Adrenal gland (tissue), 12 donors: ENCODE results near the gene SWI5. TPM values are rescaled to one million over a fixed set of nuclear protein-coding genes. Genes with fewer than 3 reads are reported as not detected.

ENCODE experiments used
- DNase-seq, 7 donors: peaks; one replicate each; pipeline ENCODE4 v3.0.0-alpha.2; 2019 to 2020
- H3K27ac ChIP-seq, 5 donors: fragments of 200-600 bp; sonication (generic) in 4 of 5; 1 replicate in 3 of 5; 2 replicates in 2 of 5; pipeline versions ENCODE4 v1.5.1 to v1.8.0; 2016 to 2020; ENCODE audit warnings: mild to moderate bottlenecking in 1 of 5
- H3K27me3 ChIP-seq: fragments of 200-600 bp; 2 replicates; pipeline ENCODE4 v1.8.0; 2021
- H3K36me3 ChIP-seq, 2 donors: fragments of 200-600 bp; replicated peaks in 1 of 2; 1 replicate in 1 of 2; 2 replicates in 1 of 2; pipeline versions ENCODE4 v1.5.1 to v1.8.0; 2018 to 2022
- H3K4me1 ChIP-seq, 2 donors: fragments of 200-600 bp; replicated peaks in 1 of 2; 1 replicate in 1 of 2; 2 replicates in 1 of 2; pipeline versions ENCODE4 v1.5.1 to v1.8.0; 2018 to 2021
- H3K4me3 ChIP-seq, 4 donors: fragments of 200-600 bp; sonication (generic) in 3 of 4; one replicate each; pipeline ENCODE4 v1.5.1; 2016 to 2018
- H3K9me3 ChIP-seq, 3 donors: fragments of 200-600 bp; sonication (generic) in 1 of 3; replicated peaks in 1 of 3; 1 replicate in 2 of 3; 2 replicates in 1 of 3; pipeline versions ENCODE4 v1.5.1 to v1.8.0; 2016 to 2021
- POLR2A ChIP-seq, 2 donors: fragments of 450-650 bp; IDR thresholded peaks; one replicate each; pipeline ENCODE4 v1.6.1; 2017; ENCODE audit warnings: antibody characterized with exemption in 2 of 2, mild to moderate bottlenecking in 2 of 2, moderate library complexity in 1 of 2
- WGBS, 4 donors: extraction: QIAGEN DNeasy Blood & Tissue Kit in 2 of 4; methylation state at CpG; one replicate each; pipeline versions ENCODE4 v1.1.5 to v1.1.7; 2013 to 2017; 5-methylcytosine and 5-hydroxymethylcytosine counted together
- intact Hi-C, 2 donors: fragments of 100-400 bp; cut with DNase I; formaldehyde crosslinking; loops; one replicate each; pipeline versions ENCODE4 v1.14.1 to v1.15.0; 2022 to 2023
- polyA plus RNA-seq, 3 donors: library from polyadenylated mRNA; stranded (reverse); fragments of 200-250 nt in 2 of 3; fragments of 350-450 nt in 1 of 3; fragmentation: Illumina TruSeq in 1 of 3; extraction: RNeasy Lipid Tissue Mini Kit (QIAGEN cat#74804) in 1 of 3; gene quantifications; one replicate each; pipeline ENCODE4 v1.2.3, GENCODE V29; 2013 to 2014
- total RNA-seq, 9 donors: library from RNA; depleted of rRNA in 4 of 9; stranded (reverse); fragments of >200 nt in 4 of 9; fragments of 120-200 nt in 1 of 9; fragmentation: NEBNext Ultra II Directional in 1 of 9; extraction: Animal tissue kit (Norgen Biotek cat#: 25700) in 1 of 9; gene quantifications; one replicate each; pipeline versions ENCODE4 v1.1.0 to v1.2.4, GENCODE V29; 2013 to 2023
- TF ChIP-seq, protein P1 (sequence below), 6 experiments: fragments of 450-650 bp in 4 of 6; fragments of 200-600 bp in 2 of 6; sonication (generic) in 1 of 6; IDR thresholded peaks; 1 replicate in 5 of 6; 2 replicates in 1 of 6; pipeline versions ENCODE4 v1.5.1 to v1.8.0; 2016 to 2021; ENCODE audit warnings: antibody characterized with exemption in 6 of 6, mild to moderate bottlenecking in 2 of 6, moderate library complexity in 1 of 6
- donor health status: healthy with polysubstance abuse.
- donor health status: Bipolar disorder and iron deficiency.
- donor health status: DM: yes; HTN: yes; CAD: no.
- donor health status: DM: no; HTN: no; CAD: no.
- donor health status: DM: no; HTN: no; CAD: no.
- donor health status: DM: yes; HTN: yes; CAD: no.

Gene SWI5
- total and polyA plus RNA-seq, 12 donors = 17.7 to 58.9 (median 26.4) TPM

DNA sequence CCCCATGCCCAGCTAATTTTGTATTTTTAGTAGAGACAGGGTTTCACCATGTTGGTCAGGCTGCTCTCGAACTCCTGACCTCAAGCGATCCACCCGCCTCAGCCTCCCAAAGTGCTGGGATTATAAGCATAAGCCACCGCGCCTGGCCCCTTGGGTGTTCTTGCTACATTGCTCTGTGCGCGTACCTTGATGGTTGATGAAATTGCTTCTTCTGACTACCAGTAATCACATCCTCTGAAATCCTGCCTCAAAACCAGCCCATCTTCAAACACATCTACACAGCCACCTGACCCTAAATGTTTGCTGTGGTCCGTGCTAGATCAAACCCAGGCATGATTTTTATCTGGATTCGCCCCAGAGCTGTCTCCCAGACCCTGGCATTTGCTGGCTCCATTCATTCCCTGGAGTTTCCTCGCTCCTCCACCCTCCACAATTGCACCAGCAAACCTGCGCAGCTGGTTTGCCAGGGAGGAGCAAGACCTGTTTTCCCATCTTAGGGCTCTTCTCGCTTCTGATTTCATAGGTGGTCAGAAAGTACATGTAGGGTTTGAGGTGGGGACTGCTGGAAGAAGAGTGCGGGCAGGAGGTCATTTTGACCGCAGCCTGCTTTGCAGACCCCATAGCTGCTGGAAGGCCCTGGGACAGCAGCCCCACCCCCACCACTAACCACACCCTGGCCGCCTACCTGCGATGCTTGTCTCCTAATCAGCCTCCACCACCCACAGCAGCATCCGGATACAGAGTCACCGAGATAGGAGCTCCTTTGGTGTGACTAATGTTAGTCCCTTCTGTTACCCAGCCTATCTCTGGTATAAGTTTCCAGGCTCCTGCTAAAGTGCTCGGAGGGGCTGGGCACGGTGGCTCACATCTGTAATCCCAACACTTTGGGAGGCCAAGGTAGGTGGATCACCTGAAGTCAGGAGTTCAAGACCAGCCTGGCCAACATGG lies 22.7 kb downstream of the SWI5 start:
- Histone ChIP-seq H3K27me3 (no peaks in the 10 kb centered on the region), H3K4me1 (no peaks in the 10 kb centered on the region), H3K36me3 (no peaks in the 10 kb centered on the region), H3K9me3 (no peaks in the 10 kb centered on the region), H3K4me3 (no peak overlapping the region), H3K27ac (no peak overlapping the region)
- TF ChIP-seq POLR2A (IDR thresholded peaks at IDR 0.05) = no peak
- TF ChIP-seq, protein P1, sequence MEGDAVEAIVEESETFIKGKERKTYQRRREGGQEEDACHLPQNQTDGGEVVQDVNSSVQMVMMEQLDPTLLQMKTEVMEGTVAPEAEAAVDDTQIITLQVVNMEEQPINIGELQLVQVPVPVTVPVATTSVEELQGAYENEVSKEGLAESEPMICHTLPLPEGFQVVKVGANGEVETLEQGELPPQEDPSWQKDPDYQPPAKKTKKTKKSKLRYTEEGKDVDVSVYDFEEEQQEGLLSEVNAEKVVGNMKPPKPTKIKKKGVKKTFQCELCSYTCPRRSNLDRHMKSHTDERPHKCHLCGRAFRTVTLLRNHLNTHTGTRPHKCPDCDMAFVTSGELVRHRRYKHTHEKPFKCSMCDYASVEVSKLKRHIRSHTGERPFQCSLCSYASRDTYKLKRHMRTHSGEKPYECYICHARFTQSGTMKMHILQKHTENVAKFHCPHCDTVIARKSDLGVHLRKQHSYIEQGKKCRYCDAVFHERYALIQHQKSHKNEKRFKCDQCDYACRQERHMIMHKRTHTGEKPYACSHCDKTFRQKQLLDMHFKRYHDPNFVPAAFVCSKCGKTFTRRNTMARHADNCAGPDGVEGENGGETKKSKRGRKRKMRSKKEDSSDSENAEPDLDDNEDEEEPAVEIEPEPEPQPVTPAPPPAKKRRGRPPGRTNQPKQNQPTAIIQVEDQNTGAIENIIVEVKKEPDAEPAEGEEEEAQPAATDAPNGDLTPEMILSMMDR (IDR thresholded peaks at IDR 0.05) = no peak
- WGBS, 4 donors = 92 to 93% (median 93%) methylated on average over 18 to 20 of the region's 20 CpGs
- intact Hi-C loops = loop anchor here in 1 of 2 donors (10.0 kb wide), 1 partner anchor 46 kb away; the partner anchor contains the start of gene SLC27A4
- DNase-seq = no peak

DNA sequence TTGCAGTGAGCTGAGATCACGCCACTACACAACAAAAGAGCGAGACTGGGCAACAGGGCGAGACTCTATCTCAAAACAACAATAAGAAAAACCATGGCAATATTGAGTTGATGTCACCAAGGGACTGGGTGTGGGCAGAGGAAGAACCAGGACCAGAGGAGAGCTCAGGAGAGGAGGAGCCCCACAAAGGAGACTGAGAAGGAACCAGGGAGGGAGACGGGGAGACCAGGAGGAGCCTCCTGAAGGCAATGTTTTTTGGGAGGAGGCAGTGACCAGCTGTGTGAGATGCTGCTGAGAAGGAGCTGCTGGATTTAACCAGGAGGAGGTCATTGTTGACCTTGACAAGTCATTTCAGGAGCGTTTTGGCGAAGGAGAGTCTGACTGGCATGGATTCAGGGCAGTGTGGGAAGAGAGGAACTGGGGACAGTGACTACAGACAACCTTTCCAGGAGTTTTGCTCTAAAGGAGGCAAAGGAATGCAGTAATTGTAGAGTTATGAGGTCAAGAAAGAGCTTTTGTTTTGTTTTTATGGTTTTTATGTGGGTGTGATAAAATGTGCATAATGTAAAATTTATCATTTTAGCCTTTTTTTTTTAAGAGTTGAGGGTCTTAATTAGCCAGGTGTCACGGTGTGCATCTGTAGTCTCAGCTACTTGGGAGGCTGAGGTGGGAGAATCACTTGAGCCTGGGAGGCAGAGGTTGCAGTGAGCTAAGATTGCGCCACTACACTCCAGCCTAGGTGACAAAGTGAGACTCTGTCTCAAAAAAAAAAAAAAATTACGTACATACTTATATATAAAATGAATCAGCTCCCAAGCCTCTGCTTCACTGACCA lies 28.3 kb downstream of the SWI5 start:
- no peaks in the 10 kb centered on the region for H3K9me3 ChIP-seq
- DNase-seq = peak in 6 of 7 donors; percentile 53 to 82 (median 61)
- no peak overlapping the region for H3K4me3 ChIP-seq
- peak overlapping the region in 1 of 5 donors; percentile 7 for H3K27ac ChIP-seq
- 69 to 78% (median 74%) methylated on average over 9 of the region's 9 CpGs for WGBS, 4 donors
- H3K36me3 ChIP-seq = peaks cover 0 to 3% of the 10 kb centered on the region in 2 donors
- TF ChIP-seq, protein P1 (IDR thresholded peaks at IDR 0.05) = no peak
- TF ChIP-seq POLR2A (IDR thresholded peaks at IDR 0.05) = no peak
- H3K27me3 ChIP-seq = no peaks in the 10 kb centered on the region
- intact Hi-C loops = no loop called here
- H3K4me1 ChIP-seq = peaks cover 0 to 10% of the 10 kb centered on the region in 2 donors

DNA sequence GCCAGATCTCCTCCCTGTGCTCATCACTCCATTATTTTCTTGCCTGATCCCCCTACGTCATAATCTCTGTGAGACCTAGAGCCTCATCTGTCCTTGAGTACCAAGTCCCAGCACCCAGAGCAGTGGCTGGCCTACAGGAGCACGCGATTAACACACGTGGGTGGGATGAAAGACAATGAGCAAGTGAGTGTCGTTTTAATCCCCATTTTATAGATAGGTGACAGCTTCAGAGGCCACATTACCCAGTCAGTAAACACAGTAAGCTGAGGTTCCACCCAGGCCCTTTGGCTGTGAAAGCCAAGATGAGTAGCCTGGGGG lies 28.9 kb downstream of the SWI5 start:
- intact Hi-C loops = no loop called here
- Histone ChIP-seq H3K36me3 (peaks cover 0 to 9% of the 10 kb centered on the region in 2 donors), H3K9me3 (no peaks in the 10 kb centered on the region), H3K27ac (no peak overlapping the region), H3K27me3 (no peaks in the 10 kb centered on the region), H3K4me3 (no peak overlapping the region), H3K4me1 (peaks cover 0 to 10% of the 10 kb centered on the region in 2 donors)
- peak in 2 of 7 donors; percentile 19 to 30 for DNase-seq
- TF ChIP-seq, protein P1 (IDR thresholded peaks at IDR 0.05) = no peak
- no peak for TF ChIP-seq POLR2A (IDR thresholded peaks at IDR 0.05)
- WGBS, 4 donors = 42 to 58% (median 45%) methylated on average over 5 of the region's 5 CpGs

DNA sequence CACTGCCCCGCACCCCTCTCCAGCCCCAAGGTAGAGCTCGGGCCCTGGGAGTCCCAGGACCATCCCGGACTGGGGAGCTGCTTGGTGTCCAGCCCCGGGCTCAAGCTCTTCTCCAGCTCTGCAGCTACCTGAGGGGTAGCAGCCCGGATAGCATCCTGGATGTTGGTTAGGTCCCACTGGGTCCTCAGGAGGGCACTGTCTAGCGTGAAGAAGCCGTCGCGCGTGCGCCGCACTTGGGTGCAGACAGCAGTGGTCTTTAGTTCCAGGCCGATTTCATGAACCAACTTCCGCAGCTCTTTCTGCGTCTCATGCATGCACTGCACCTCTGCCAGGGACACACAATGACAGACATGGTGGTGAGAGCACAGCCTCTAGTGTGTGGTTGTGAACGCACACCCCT lies 33.5 kb downstream of the SWI5 start:
- TF ChIP-seq POLR2A (IDR thresholded peaks at IDR 0.05) = no peak
- TF ChIP-seq, protein P1 (IDR thresholded peaks at IDR 0.05) = no peak
- Histone ChIP-seq H3K27ac (no peak overlapping the region), H3K36me3 (peaks cover 0 to 37% of the 10 kb centered on the region in 2 donors), H3K9me3 (no peaks in the 10 kb centered on the region), H3K27me3 (no peaks in the 10 kb centered on the region), H3K4me1 (peaks cover 0 to 5% of the 10 kb centered on the region in 2 donors), H3K4me3 (no peak overlapping the region)
- DNase-seq = no peak
- intact Hi-C loops = no loop called here
- WGBS, 4 donors = 92 to 96% (median 94%) methylated on average over 2 to 16 of the region's 16 CpGs
